ENCODE results near the gene ATG14. TPM values are rescaled to one million over a fixed set of nuclear protein-coding genes. Genes with fewer than 3 reads are reported as not detected.

The ATG14 gene
- total RNA-seq, 1 experiment from 2014 or later = 8.1 TPM

- no TSS peak for BruUV-seq (replicated peaks)
These were observed 84.5 kb downstream of the ATG14 start for GRCh38 chr14:55327179-55327578.

DNA sequence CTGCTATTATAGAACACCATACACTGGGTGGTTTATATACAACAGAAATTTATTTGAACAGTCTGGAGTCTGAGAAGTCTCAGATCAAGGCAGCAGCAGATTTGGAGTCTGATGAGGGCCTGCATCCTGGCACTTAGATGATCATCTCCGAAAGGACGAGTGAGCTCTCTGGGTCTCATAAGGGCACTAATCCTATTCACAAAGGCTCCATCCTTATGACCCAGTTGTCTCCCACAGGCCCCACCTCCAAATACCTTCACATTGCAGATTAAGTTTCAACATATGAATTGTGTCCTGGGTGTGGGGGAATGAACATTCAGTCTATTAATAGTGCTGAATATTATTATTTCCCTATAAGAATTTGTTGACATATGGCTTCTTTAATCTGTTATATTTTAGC lies 86.8 kb downstream of the ATG14 start:
- DNase-seq = no peak
- Mint-ChIP-seq H3K9me3 (ENCODE audit: low read depth, unreplicated experiment) (no peaks in the 10 kb centered on the region), H3K36me3 (ENCODE audit: insufficient read depth, unreplicated experiment) (no peaks in the 10 kb centered on the region), H3K4me1 (ENCODE audit: low read depth, unreplicated experiment) (peaks cover 12% of the 10 kb centered on the region), H3K27me3 (ENCODE audit: unreplicated experiment) (no peaks in the 10 kb centered on the region), H3K4me3 (ENCODE audit: low read depth, unreplicated experiment) (no peak overlapping the region), H3K27ac (ENCODE audit: unreplicated experiment) (no peak overlapping the region)
- intact Hi-C loops (cut with micrococcal nuclease; ENCODE audit: unreplicated experiment) = no loop called here
- BruUV-seq (replicated peaks) = no TSS peak
- CTCF ChIA-PET = interaction anchor here (0.7 kb wide), 1 partner anchor 142 kb away, joined by 3 read pairs; no protein-coding TSS in a partner anchor
- TF ChIP-seq, protein P1, sequence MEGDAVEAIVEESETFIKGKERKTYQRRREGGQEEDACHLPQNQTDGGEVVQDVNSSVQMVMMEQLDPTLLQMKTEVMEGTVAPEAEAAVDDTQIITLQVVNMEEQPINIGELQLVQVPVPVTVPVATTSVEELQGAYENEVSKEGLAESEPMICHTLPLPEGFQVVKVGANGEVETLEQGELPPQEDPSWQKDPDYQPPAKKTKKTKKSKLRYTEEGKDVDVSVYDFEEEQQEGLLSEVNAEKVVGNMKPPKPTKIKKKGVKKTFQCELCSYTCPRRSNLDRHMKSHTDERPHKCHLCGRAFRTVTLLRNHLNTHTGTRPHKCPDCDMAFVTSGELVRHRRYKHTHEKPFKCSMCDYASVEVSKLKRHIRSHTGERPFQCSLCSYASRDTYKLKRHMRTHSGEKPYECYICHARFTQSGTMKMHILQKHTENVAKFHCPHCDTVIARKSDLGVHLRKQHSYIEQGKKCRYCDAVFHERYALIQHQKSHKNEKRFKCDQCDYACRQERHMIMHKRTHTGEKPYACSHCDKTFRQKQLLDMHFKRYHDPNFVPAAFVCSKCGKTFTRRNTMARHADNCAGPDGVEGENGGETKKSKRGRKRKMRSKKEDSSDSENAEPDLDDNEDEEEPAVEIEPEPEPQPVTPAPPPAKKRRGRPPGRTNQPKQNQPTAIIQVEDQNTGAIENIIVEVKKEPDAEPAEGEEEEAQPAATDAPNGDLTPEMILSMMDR (IDR thresholded peaks at IDR 0.05; ENCODE audit: unreplicated experiment) = no peak

More at GRCh38 chr14:55327179-55327578, 84.5 kb downstream of the ATG14 start:
- no peaks in the 10 kb centered on the region for H3K27me3 Mint-ChIP-seq (ENCODE audit: unreplicated experiment)
- no peak for DNase-seq
- no peaks in the 10 kb centered on the region for H3K9me3 Mint-ChIP-seq (ENCODE audit: low read depth, unreplicated experiment)
- H3K36me3 Mint-ChIP-seq (ENCODE audit: insufficient read depth, unreplicated experiment) = no peaks in the 10 kb centered on the region
- intact Hi-C loops (cut with micrococcal nuclease; ENCODE audit: unreplicated experiment) = no loop called here
- no peak overlapping the region for H3K27ac Mint-ChIP-seq (ENCODE audit: unreplicated experiment)
- H3K4me1 Mint-ChIP-seq (ENCODE audit: low read depth, unreplicated experiment) = peaks cover 24% of the 10 kb centered on the region
- no peak overlapping the region for H3K4me3 Mint-ChIP-seq (ENCODE audit: low read depth, unreplicated experiment)
- CTCF ChIA-PET = no interaction called here
- TF ChIP-seq, protein P1 (IDR thresholded peaks at IDR 0.05; ENCODE audit: unreplicated experiment) = no peak

DNA sequence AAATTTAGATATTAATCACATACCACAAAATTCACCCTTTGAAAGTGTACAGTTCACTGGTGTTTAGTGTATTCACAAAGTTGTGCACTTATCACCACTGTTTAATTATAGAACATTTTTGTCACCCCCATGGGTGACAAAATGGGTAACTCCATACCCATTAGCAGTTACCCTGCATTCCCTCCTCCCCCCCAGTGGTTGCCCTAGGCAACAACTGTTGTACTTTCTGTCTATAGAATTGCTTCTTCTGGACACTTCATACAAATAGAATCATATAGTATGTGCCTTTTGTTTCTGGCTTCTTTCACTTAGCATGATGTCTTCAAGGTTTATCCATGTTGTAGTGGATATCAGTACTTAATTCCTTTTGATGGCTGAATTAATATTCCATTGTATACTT lies 87.7 kb downstream of the ATG14 start:
- TF ChIP-seq, protein P1 (IDR thresholded peaks at IDR 0.05; ENCODE audit: unreplicated experiment) = no peak
- CTCF ChIA-PET = no interaction called here
- intact Hi-C loops (cut with micrococcal nuclease; ENCODE audit: unreplicated experiment) = no loop called here
- Mint-ChIP-seq H3K9me3 (ENCODE audit: low read depth, unreplicated experiment) (no peaks in the 10 kb centered on the region), H3K4me3 (ENCODE audit: low read depth, unreplicated experiment) (no peak overlapping the region), H3K4me1 (ENCODE audit: low read depth, unreplicated experiment) (peaks cover 11% of the 10 kb centered on the region), H3K36me3 (ENCODE audit: insufficient read depth, unreplicated experiment) (no peaks in the 10 kb centered on the region), H3K27me3 (ENCODE audit: unreplicated experiment) (no peaks in the 10 kb centered on the region), H3K27ac (ENCODE audit: unreplicated experiment) (no peak overlapping the region)
- DNase-seq = no peak
- no TSS peak for BruUV-seq (replicated peaks)

- BruUV-seq (replicated peaks) = no TSS peak
- DNase-seq = no peak
- Mint-ChIP-seq H3K4me1 (ENCODE audit: low read depth, unreplicated experiment) (no peaks in the 10 kb centered on the region), H3K27ac (ENCODE audit: unreplicated experiment) (no peak overlapping the region), H3K36me3 (ENCODE audit: insufficient read depth, unreplicated experiment) (peaks cover 4% of the 10 kb centered on the region), H3K27me3 (ENCODE audit: unreplicated experiment) (no peaks in the 10 kb centered on the region), H3K4me3 (ENCODE audit: low read depth, unreplicated experiment) (no peak overlapping the region), H3K9me3 (ENCODE audit: low read depth, unreplicated experiment) (peaks cover 2% of the 10 kb centered on the region)
- TF ChIP-seq, protein P1 (IDR thresholded peaks at IDR 0.05; ENCODE audit: unreplicated experiment) = no peak
- intact Hi-C loops (cut with micrococcal nuclease; ENCODE audit: unreplicated experiment) = no loop called here
- CTCF ChIA-PET = no interaction called here
These were observed 92.9 kb downstream of the ATG14 start for GRCh38 chr14:55318694-55319093.
